ENCODE measurements around the gene TOMM22.
A peak's percentile ranks its signal among the peaks of the same experiment; 100 is the strongest.

TOMM22 gene

DNA sequence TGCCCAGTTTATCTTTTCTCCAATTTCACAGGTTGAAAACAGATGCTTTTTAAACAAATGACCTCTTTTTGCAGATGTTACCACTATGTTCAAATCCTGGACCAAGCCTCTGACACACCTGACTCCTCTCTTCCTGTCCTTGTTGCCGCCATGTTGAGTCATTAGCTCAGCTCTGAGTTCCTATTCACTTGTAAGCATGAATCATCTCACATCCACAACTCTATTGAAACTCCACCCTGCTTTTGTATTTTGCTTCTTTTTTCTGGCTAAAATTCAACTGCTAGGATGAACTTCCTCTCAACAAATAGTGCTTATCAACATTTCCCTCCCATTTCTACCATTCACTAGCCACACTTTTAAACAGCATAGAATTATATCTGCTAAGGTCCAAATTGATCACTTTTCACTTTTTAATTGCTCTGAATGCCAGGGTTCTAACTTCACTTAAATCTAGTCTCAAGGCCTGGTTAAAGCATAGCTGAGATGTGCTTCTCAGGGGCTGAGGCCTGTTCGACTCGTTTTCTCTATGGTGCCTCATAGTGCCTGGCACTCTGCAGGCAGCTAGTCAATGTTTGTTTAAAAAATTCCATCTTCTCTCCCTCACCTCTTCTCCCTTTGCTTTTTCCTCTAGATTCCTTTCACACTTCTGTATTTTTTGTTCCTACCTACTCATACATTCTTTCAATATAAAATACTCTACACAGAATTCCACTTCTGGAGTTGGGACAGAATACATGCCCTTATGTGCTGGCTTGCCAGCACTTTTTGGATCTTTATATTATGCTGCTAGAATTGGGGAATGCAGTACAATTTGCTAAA, 15.1 kb downstream of the TOMM22 start:
- DNase-seq: peak; percentile 45 to 56

DNA sequence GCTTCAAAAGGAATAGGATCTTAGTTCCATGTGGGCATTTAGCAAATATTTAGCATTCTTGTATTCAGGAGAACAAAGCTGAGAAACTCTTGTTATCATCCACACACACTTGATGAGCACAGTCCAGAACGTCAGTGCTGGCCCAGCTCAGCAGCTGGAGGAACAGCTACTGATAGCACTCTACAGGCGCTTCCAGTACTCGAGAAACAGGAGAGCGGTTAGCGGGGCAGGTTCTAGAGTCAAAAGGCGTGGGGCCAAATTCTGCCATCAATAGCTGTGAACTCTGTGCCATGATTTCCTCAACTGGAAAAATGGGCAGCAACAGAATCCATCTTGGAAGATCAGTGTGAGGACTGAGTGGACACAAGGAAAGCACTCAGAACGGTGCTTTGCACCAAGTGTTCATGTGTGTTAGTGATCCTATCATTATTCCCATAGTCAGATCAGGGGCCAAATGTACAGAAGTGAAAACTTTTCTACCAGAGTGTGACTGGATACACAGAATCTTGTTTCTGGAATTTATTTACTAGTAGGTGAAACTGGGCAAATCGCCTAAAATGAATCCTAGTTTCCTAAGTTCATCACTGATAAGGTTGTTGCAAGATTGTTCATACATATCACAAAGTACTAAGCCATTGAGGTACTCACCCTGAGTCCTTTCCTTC, 15.8 kb downstream of the TOMM22 start:
- no peak for DNase-seq

DNA sequence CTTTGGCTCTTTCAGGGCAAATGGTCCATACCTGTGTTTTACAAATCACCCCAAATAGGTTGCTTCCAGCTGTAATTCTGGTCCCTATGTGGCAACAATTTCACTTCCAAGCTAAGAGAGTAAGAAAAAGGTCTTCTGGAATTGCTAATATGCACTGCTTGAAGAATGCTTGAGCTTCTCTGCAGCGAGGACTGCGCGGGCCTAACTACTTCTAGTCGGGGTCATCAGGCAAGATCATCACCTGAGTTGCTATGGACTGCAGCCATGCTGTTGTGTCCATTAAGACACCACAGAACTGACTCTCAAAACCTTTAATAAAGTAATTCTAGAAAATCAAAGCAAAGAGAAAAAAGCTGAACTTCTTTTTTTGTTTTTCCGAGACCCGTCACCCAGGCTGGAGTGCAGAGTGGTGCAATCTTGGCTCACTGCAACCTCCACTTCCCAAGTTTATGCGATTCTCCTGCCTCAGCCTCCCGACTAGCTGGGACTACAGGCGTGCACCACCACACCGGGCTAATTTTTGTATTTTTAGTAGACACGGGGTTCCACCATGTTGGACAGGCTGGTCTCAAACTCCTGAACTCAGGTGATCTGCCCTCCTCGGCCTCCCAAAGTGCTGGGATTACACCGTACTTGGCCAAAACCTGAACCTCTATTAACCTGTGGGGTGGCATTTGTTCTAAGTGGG, 16.8 kb downstream of the TOMM22 start:
- DNase-seq: no peak

DNA sequence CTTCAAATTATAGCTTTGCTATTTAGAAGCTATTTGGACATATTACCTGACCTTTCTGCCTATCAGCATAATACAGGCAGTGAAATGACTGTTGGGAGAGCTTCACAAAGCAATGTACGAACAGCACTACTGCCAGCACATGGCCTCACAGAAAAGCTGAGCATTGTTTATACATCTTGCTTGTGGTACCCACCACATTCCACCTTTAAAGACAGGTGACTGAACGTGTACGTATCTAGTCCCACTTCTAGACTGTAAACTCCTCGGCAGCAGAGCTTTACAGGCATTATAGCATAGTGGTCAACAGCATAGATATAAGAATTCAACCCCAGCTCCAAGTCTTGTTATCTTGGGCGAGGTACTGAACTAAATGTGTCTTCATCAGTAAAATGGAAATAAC, 17.4 kb downstream of the TOMM22 start:
- no peak for DNase-seq

DNA sequence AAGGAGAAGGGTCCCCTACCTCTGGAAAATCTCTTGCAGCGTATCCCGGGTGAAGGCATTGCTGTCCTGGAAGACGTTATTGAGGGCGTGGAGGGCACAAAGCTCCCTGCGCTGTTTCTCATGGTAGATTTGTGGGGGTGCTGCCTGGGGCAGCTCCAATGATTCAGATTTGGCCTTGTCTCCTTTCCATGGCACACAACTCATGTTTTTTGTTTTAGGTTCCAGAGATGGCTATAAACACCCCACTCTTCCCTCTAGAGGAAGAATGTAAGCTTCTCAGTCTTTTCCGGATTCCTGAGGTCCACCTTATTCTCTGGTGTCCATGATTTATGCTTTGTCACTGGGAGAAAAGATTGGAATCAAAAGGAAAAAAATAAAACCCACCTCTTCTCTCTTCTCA, 18.0 kb downstream of the TOMM22 start:
- no peak for DNase-seq

DNA sequence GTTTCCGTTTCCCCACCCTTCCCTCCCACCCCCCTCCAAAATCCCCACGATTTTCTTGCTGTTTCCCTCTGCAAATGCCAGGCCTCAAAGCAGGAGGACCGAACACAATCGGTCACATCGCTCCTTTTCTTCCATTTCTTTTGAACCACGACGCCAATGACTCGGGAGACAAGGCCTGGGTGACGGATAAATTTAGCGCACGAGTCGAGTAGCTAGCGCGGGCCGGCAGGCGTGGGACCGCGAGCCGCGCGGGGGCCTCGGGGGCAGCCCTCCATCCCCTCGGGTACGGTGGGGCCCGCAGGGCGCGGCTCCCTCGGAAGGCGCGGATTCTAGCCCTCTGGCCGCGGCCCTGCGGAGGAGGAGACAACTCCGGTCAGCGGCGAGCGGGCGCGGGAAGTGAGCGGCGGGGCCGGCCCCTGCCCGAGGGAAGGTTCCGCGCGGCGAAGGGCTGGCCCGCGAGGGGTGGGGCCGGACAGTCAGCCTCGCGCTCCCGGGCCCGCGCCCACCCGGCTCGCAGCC, 18.6 kb downstream of the TOMM22 start:
- no peak for DNase-seq

DNA sequence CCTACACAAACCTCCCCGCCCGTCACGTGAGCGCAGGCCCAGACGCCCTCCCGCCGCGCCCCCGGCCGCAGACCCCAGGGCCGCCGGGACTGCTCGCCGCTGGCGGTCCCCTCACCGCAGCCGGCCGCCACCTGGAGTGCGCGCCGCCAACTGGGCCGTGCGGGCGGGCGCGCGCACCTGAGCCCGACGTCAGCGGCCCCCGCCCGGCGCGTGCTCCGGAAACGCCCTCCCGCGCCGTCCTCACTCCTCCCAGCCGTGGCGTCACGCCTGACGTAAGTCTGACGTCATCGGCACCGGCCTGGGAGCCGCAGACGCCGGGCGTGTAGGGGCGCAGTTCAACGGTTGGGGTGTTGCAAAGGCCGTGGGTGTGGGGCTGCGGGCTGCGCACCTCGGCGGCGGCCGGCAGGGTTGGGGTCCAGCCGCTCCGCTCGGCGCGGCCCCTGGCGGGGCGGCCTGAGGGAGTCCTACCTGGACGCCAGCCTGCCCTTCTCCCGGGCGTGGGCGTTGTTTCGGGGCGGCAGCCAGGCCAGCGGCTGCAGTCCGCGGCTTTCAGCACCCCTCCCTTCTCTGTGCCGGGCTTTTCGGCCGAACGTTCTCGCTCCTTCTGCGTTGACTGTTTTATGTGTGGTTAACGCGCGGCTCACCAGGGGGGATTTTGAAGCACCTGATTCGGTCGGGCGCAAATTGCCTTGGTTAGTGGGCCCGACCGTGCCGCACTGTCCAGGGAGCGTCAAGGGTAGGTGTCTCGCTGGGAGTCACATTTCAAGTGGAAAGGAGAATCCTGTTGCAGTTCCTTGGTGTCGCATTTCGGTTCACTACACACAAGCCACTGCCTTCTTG, 19.3 kb downstream of the TOMM22 start, which contains the start of gene JOSD1:
Gene JOSD1, minus strand, starts transcription at position 155 of the 840 bp plus-strand sequence. CDS start 956 bp downstream, outside the sequence.
- DNase-seq: peak; percentile 96 to 98

DNA sequence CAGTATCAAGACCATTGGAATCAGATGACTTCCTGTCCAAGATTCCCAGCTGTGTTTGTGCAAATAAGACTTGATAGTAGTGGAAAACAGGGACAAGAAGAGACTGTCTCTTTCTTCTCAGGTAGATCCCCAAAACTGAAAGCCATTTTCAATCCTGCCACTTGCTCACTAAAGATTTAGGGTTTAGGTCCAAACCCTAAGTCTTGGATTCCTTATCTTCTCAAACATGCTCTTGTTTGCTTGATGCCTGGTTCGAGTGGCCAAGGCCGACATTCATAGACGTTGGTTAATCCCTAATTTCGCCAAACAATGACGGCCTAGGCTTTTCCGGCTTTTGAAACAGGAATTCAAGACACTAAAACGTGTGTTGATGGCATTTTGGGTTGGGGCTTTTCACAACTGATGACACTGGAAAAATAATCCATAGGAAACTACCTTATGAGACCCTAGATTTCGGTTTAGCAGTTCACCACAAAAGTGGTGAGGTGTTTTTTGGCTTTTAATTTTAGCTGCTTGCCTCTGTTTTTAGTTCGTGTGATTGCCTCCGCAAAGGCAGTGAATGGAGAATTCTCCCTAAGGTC, 23.0 kb downstream of the TOMM22 start:
- no peak for DNase-seq

DNA sequence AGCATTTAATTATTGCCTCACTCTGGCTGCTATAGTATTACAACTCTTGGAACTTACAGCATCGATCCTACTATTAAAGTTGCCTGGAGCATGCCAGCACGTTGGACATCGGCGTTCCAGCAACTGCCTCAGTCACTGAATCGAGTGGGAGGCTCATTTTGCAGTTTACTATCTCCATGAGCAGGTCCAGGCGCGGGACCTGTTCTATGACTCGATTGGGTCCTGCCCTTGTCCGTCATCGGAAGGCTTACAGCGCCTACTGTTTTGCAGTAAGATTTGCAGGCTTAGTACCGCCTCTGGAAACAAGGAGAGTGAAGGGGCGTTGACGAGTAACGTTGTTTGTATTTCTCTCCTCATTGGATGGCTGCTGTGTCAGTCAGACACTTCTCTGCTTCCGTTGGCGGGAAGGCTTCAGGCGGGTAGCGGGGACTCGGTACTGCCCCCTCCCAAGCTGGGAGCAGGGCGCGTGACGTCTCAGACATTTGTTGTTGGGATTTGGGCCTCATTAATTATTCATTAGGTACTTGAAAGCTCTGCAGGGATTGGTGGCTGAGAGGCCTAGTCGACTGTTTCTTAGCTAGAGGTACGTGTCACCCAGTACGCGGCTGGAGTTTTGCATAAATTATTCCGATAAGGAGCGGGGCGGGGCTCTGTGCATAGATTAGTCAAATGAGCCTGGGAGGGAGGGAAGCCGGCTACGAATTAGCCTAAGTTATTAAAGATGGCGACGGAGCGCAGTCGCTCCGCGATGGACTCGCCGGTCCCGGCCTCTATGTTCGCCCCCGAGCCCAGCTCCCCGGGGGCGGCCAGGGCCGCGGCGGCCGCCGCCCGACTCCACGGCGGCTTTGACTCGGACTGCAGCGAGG, 23.7 kb downstream of the TOMM22 start, which contains the start of gene GTPBP1:
Gene GTPBP1, plus strand, starts transcription at position 710 of the 866 bp plus-strand sequence. Its CDS starts 12 bp downstream, at position 722.
- peak; percentile 97 for DNase-seq

DNA sequence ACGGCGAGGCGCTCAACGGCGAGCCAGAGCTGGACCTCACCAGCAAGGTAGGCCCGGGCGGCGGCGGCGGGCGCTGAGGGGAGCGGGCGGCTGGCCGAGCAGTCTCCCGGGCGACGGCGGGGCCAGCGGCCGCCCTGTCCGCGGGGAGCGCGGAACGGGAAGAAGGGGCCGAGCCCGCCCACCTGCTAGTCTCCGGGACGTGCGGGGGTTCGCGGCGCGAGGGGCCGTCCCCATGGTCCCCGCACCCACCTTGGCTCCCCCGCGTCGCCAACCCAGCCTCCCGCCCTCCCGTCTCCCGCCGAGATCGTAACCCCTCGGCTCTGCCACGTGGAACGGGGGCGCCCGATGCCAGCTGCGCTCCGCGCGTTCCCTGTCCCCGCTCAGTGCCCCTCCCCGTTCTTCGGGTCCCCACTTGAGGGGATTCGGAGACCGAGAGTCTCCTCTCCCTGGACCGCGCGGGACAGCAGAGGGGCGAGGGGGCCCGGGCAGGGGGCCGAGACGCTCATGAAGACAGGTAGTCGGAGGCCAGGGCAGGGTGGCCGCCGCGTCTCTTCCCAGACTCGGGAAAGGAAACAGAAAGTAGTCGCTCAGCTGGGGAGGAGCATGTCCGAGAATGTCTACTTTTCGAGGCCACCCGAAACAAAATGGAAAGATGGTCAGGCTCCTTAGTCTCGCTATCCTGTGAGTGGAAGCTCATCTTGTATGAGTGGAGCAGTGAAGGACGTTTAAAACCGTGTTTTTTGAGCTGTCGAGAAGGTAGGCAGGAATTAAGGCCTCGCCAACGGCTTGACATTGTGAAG, 24.5 kb downstream of the TOMM22 start:
- DNase-seq: peak; percentile 37 to 46

DNA sequence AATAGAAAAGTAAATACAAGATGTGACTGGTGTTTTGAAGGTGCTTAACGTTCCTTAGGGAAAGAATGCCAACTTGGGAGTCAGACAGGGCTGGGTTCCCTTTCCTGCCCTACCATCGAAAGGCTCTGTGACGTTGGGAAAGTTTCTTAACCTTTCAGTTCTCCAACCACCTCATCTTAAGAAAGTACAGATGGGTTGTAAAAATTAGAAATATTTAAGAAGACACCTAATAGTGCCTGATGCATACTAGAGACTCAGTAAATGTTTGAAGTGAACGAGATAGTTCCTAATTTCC, 25.1 kb downstream of the TOMM22 start:
- DNase-seq: no peak

DNA sequence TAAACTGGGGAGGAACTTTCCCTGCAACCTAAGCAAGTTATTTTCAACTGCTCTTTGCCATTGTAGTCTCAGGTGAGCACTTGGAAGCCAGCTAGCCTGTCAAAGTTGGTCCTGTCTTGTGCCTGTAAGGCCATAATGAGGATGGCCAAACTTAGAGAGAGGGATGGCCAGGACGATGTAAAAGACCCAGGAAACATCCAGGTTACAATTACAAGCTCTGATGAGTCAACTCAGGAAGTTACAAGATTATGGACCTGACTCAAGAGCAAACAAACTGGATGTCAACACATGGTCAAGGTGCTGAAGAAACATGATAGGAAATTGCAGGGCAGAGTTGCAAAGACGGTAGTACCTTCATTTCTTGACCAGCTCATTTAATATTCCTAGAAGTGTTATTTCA, 25.6 kb downstream of the TOMM22 start:
- DNase-seq: no peak

DNA sequence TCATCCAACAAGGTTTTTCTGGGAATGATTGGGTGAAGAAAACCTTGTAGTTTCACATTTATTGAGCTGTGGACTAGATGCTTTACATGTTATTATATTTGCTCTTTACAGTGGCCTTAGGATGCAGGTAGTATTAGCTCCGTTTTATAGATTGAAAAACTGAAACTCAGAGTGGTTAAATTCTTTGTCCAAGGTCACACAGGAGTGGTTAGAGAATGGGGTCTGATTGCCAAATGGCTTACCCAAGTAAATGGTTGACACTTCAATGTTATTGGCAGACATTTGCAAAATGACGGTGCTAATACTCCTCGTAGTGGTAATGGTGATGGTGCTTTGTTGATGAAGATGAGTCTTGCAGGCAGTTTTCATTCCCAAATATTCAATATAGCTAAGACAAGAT, 26.2 kb downstream of the TOMM22 start:
- DNase-seq: no peak

DNA sequence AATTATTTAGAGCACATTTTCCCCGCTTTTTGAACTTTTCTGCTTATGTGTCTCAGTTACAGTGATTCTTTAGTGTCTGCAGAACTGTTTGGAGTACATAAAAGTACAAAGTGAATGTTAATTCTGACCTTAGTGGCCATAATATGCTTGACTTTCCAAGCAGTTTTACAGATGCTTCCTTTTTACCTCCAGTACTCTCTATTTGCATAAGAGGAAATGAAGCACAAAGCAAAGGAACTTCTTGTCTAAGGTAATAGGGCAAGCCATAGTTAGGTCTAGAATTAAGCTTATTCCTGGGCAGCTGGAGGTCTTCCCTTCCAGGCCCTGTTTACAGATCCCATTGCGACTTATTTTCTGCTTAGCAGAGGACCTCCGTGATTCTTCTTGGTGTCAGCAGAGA, 27.5 kb downstream of the TOMM22 start:
- no peak for DNase-seq

DNA sequence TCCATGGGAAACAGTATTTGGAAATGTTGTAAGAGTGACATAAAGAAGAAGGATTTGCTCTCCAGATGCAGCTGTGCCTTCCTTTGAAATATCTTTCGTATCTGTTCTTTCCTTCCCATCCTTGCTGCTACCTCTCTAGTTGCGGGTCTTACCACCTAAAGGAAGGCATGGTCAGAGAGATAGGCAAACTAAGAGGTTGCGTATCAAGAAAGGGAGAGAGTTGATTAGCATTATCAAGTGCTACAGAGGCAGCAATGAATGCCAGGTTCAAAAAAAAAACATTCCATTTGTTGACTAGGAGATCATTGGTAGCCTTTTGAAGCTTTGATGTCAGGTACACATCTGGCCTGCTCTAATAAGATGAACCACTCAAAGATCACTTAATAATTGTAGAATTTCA, 28.6 kb downstream of the TOMM22 start:
- no peak for DNase-seq

DNA sequence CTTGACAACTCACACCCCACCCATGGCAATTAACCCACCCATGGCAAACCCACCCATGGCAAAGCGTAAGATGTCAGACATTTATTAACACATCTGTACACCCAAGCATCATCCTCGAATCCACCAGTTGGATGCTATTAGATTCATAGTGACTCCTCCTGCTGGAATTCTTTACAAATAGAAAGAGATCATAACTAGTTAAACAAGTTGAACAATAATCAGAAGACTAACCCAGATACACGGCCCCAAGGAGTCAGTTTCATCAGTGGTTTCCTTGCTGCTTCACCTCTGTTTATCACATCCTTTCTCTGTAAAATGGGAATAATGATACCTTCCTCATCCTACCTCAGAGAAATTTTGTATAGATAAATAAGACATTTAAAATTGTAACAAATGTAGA, 29.1 kb downstream of the TOMM22 start:
- DNase-seq: no peak

DNA sequence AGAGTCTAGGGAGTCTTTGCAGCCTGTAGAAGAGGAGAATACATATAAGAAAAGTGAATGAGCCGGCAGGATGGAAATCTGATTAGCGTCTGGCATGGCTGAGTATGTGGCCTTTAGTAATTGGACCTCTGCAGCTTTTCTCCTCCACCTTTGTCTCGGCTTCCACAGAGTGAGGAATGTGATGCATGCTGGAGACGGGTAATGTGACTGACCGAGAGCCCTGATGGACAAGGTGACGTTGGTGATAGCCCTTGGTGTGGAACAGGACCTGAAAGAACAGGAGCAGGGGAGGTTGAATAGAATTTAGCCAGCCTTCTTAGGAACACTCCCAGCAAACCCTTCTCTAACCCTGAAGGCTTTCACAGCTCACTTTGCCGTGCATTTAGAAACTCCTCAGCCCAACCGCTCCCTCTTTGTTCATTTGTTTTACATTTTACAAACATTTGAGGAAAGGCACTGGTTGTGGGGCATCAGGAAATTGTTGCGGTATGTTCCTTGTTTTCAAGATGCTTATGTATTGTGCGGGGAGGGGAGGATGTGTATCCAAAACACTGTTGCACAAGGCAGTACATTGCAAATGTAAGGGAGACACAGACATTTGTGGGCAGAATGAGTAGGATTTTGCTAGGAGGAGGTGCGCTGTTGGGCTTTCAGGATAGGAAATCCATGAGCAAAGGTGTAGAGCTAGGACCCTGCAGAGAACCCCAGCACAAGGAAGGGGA, 30.9 kb downstream of the TOMM22 start:
- no peak for DNase-seq

DNA sequence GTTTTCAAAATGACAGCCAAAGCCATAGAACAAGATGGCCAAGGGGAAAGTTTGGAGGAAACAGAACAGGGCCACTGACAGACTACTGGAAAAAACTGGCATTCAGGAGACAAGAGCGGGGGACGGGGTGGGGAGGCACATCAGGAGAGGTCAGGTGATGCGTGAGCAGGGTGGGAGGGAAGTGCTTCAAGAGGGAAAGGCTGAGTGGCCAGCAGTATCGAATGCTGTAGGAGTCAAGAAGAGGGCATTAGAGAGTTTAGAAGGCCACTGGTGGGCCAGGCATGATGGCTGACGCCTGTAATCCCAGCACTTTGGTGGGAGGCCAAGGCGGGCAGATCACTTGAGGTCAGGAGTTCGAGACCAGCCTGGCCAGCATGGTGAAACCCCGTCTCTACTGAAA, 32.2 kb downstream of the TOMM22 start:
- DNase-seq: no peak

DNA sequence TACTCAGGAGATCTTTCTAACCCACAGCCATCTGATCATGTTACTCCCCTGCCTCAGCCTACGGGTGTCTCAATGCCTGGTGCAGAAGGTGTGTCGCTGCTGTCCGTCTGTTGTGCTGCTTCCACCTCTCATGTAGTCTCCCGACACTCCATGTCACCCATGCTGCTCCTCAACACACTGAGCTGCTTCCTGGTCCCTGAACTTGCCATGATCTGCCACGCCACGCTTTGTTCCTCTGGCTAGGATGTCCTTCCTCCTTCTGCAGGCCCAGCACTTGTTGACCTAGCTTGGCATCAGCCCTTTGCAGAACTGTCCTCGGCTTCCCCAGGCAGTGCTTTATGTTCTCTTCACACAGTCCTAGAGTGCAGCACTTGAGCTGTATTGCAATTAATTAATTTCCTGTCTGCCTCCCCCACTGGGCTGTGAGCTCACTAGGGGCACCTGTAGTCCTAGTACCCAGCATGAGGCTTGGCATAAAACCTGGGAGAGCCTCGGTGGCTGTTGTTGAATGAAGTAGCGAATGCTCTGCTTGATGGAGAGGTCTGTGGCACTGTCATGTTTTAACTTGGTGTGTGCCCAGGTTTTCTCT, 33.5 kb downstream of the TOMM22 start:
- DNase-seq: no peak
